ENCODE measurements around the gene SLC9B2.

- no peak for TF ChIP-seq POLR2A (IDR thresholded peaks at IDR 0.05)
- no peak for TF ChIP-seq CTCF (IDR thresholded peaks at IDR 0.05)
Measured at GRCh38 chr4:103111598-103111997, 35.0 kb upstream of the SLC9B2 start.

All from Peyer's patch (tissue), 4 donors.